H1 (cell line): ENCODE results near the gene ACSL3. TPM values are rescaled to one million over a fixed set of nuclear protein-coding genes. Genes with fewer than 3 reads are reported as not detected.

Experiments used
- CTCF ChIA-PET: fragments of 300-600 bp; sonication (Branson Sonifier 250); formaldehyde crosslinking; loops from one replicate; lab custom pipeline; 2021; ENCODE audit not compliant: partially characterized antibody; lab: Charles Lee
- POLR2A ChIA-PET: fragments of 300-600 bp; sonication (Branson Sonifier 250); formaldehyde crosslinking; loops from one replicate; lab custom pipeline; 2021; ENCODE audit warnings: inconsistent platforms; ENCODE audit not compliant: partially characterized antibody; lab: Charles Lee
- DNase-seq, 2 experiments: peaks; one replicate each; pipeline versions ENCODE4 v3.0.0 to v3.0.0-alpha.2; 2010 to 2022; ENCODE audit warnings: low spot score in 2 of 2, low read depth in 1 of 2, mixed read lengths in 1 of 2
- FAIRE-seq: peaks from 2 replicates; lab custom pipeline; 2011; peaks lifted over from hg19 to GRCh38; lab: Jason Lieb, UNC
- H2AFZ ChIP-seq: 2 replicates; pipeline ENCODE4 v1.8.1; 2012; ENCODE audit warnings: low read length, inconsistent platforms
- H2AK5ac ChIP-seq: 2 replicates; pipeline ENCODE4 v1.6.1; 2013; ENCODE audit warnings: low read depth, low read length
- H2BK120ac ChIP-seq: replicated peaks from 2 replicates; pipeline ENCODE3; 2013; ENCODE audit warnings: low read depth, low read length, inconsistent platforms
- H2BK12ac ChIP-seq: 2 replicates; pipeline ENCODE4 v1.6.1; 2013; ENCODE audit warnings: low read depth, low read length
- H2BK15ac ChIP-seq: 2 replicates; pipeline ENCODE4 v1.6.1; 2013; ENCODE audit warnings: low read length
- H2BK20ac ChIP-seq: 2 replicates; pipeline ENCODE4 v1.6.1; 2013; ENCODE audit warnings: low read length
- H2BK5ac ChIP-seq: 2 replicates; pipeline ENCODE4 v1.6.1; 2013; ENCODE audit warnings: low read depth, low read length
- H3K14ac ChIP-seq: 2 replicates; pipeline ENCODE4 v1.6.1; 2013; ENCODE audit warnings: inconsistent platforms; ENCODE audit not compliant: insufficient read length
- H3K18ac ChIP-seq: 2 replicates; pipeline ENCODE4 v1.6.1; 2013; ENCODE audit warnings: low read length; ENCODE audit errors: extremely low read depth
- H3K23ac ChIP-seq: 2 replicates; pipeline ENCODE4 v1.6.1; 2013; ENCODE audit warnings: inconsistent platforms; ENCODE audit not compliant: insufficient read length
- H3K23me2 ChIP-seq: 2 replicates; pipeline ENCODE4 v1.6.1; 2013; ENCODE audit warnings: low read depth, low read length
- H3K27ac ChIP-seq: 2 replicates; pipeline ENCODE4 v1.6.1; 2011; ENCODE audit warnings: low read depth, low read length, inconsistent platforms
- H3K27me3 ChIP-seq, 4 experiments: replicated peaks in 1 of 4; 1 replicate in 1 of 4; 2 replicates in 3 of 4; pipeline versions ENCODE4 v1.6.1 to v1.8.1; 2011 to 2013; ENCODE audit warnings: low read length in 3 of 4, mild to moderate bottlenecking in 3 of 4, inconsistent platforms in 2 of 4, mixed read lengths in 2 of 4, moderate library complexity in 1 of 4; ENCODE audit not compliant: control insufficient read depth in 3 of 4, insufficient read depth in 3 of 4; ENCODE audit errors: extremely low read depth in 1 of 4
- H3K36me3 ChIP-seq, 4 experiments: 2 replicates each; pipeline versions ENCODE4 v1.6.1 to v1.8.1; 2011 to 2013; ENCODE audit warnings: mild to moderate bottlenecking in 4 of 4, low read length in 3 of 4, moderate library complexity in 2 of 4, control low read depth in 1 of 4, inconsistent platforms in 1 of 4; ENCODE audit not compliant: insufficient read depth in 4 of 4, control insufficient read depth in 2 of 4
- H3K4ac ChIP-seq: replicated peaks from 2 replicates; pipeline ENCODE3; 2013; ENCODE audit warnings: low read length, low read depth, mixed read lengths, inconsistent platforms; ENCODE audit not compliant: insufficient read length
- H3K4me1 ChIP-seq, 4 experiments: replicated peaks in 1 of 4; 1 replicate in 1 of 4; 2 replicates in 3 of 4; pipeline versions ENCODE4 v1.6.1 to v1.8.1; 2011 to 2013; ENCODE audit warnings: low read length in 3 of 4, inconsistent platforms in 2 of 4, mixed read lengths in 1 of 4; ENCODE audit not compliant: insufficient read depth in 4 of 4, control insufficient read depth in 3 of 4
- H3K4me2 ChIP-seq, 2 experiments: 2 replicates each; pipeline versions ENCODE4 v1.6.1 to v1.8.1; 2011 to 2013; ENCODE audit warnings: low read depth in 2 of 2, low read length in 2 of 2, control low read depth in 1 of 2, inconsistent platforms in 1 of 2, mild to moderate bottlenecking in 1 of 2; ENCODE audit not compliant: insufficient read depth in 1 of 2
- H3K4me3 ChIP-seq, 4 experiments: fragments of 200-600, 300-600 bp in 1 of 4; sonication (generic), shearing (Covaris generic), sonication (Bioruptor Twin) in 1 of 4; 2 replicates each; pipeline versions ENCODE4 v1.5.1 to v1.8.1; 2011 to 2016; ENCODE audit warnings: low read length in 4 of 4, low read depth in 3 of 4, control low read depth in 2 of 4, inconsistent platforms in 2 of 4, mild to moderate bottlenecking in 2 of 4, mixed read lengths in 1 of 4, moderate library complexity in 1 of 4; ENCODE audit not compliant: insufficient read depth in 2 of 4; ENCODE audit errors: extremely low read depth in 1 of 4
- H3K56ac ChIP-seq: replicated peaks from 2 replicates; pipeline ENCODE3; 2013; ENCODE audit warnings: low read depth, mild to moderate bottlenecking, mixed read lengths, low read length, inconsistent platforms; ENCODE audit not compliant: insufficient read length
- H3K79me1 ChIP-seq: 2 replicates; pipeline ENCODE4 v1.6.1; 2013; ENCODE audit warnings: low read depth, low read length, control low read depth
- H3K79me2 ChIP-seq, 2 experiments: 2 replicates each; pipeline versions ENCODE4 v1.6.1 to v1.8.1; 2012 to 2013; ENCODE audit warnings: low read length in 2 of 2, mild to moderate bottlenecking in 2 of 2, inconsistent platforms in 1 of 2; ENCODE audit not compliant: insufficient read depth in 2 of 2, control insufficient read depth in 1 of 2
- H3K9ac ChIP-seq, 4 experiments: replicated peaks in 1 of 4; 1 replicate in 1 of 4; 2 replicates in 3 of 4; pipeline versions ENCODE4 v1.6.1 to v1.8.1; 2011 to 2013; ENCODE audit warnings: low read depth in 3 of 4, low read length in 3 of 4, control low read depth in 2 of 4, mild to moderate bottlenecking in 2 of 4, moderate library complexity in 2 of 4, inconsistent platforms in 1 of 4; ENCODE audit errors: extremely low read depth in 1 of 4
- H3K9me3 ChIP-seq, 2 experiments: 2 replicates each; pipeline versions ENCODE4 v1.6.1 to v1.8.1; 2012 to 2013; ENCODE audit warnings: mild to moderate bottlenecking in 2 of 2, moderate library complexity in 2 of 2, control low read depth in 1 of 2, inconsistent platforms in 1 of 2, low read depth in 1 of 2, low read length in 1 of 2, mixed read lengths in 1 of 2; ENCODE audit not compliant: insufficient read depth in 2 of 2
- H4K20me1 ChIP-seq, 2 experiments: replicated peaks in 1 of 2; 2 replicates each; pipeline versions ENCODE3 to v1.8.1; 2011 to 2013; ENCODE audit warnings: inconsistent platforms in 2 of 2, low read length in 2 of 2, mild to moderate bottlenecking in 1 of 2; ENCODE audit not compliant: insufficient read depth in 2 of 2, control insufficient read depth in 1 of 2
- H4K5ac ChIP-seq: 2 replicates; pipeline ENCODE4 v1.6.1; 2013; ENCODE audit warnings: low read length, low read depth, mixed read lengths, inconsistent platforms; ENCODE audit not compliant: insufficient read length
- H4K8ac ChIP-seq: 2 replicates; pipeline ENCODE4 v1.8.0; 2013; ENCODE audit warnings: mild to moderate bottlenecking, moderate library complexity, low read length, inconsistent platforms; ENCODE audit not compliant: insufficient read depth; ENCODE audit errors: extremely low read depth
- H4K91ac ChIP-seq: replicated peaks from 2 replicates; pipeline ENCODE3; 2013; ENCODE audit warnings: low read length, mixed read lengths, inconsistent platforms; ENCODE audit not compliant: insufficient read length
- CBX5 ChIP-seq: fragments of 300-800, 300-1000 bp; sonication (generic); IDR thresholded peaks from 2 replicates; pipeline ENCODE4 v1.7.1; 2016; ENCODE audit warnings: antibody characterized with exemption, low read length, low read depth
- EGR1 ChIP-seq: IDR thresholded peaks from 2 replicates; pipeline ENCODE4 v1.6.1; 2011; ENCODE audit warnings: low read depth, low read length, borderline replicate concordance
- EZH2 ChIP-seq: fragments of 200-600 bp; sonication (generic); IDR thresholded peaks from 2 replicates; pipeline ENCODE4 v1.7.1; 2012; ENCODE audit warnings: low read depth, mild to moderate bottlenecking, moderate library complexity, low read length, inconsistent platforms; ENCODE audit not compliant: severe bottlenecking
- GABPA ChIP-seq: IDR thresholded peaks from 2 replicates; pipeline ENCODE4 v1.6.1; 2011; ENCODE audit warnings: mild to moderate bottlenecking, low read length, moderate library complexity, borderline replicate concordance; ENCODE audit not compliant: insufficient read depth
- JUND ChIP-seq: IDR thresholded peaks from 2 replicates; pipeline ENCODE4 v1.6.1; 2011; ENCODE audit warnings: mild to moderate bottlenecking, improper control_type of control experiment, low read length
- KDM1A ChIP-seq: fragments of 200-600, 300-600 bp; sonication (generic); IDR thresholded peaks from 2 replicates; pipeline ENCODE4 v1.7.1; 2016; ENCODE audit warnings: mild to moderate bottlenecking, low read length, borderline replicate concordance
- POU5F1 ChIP-seq: IDR thresholded peaks from 2 replicates; pipeline ENCODE4 v1.6.1; 2011; ENCODE audit warnings: low read depth, mild to moderate bottlenecking, low read length, moderate library complexity
- RNF2 ChIP-seq: fragments of 200-900, 300-1000 bp; sonication (generic); IDR thresholded peaks from 2 replicates; pipeline ENCODE4 v1.7.1; 2016; ENCODE audit warnings: borderline replicate concordance, low read depth, mild to moderate bottlenecking, antibody characterized with exemption, low read length; ENCODE audit not compliant: poor library complexity, severe bottlenecking; ENCODE audit errors: missing control alignments
- SIRT6 ChIP-seq: IDR thresholded peaks from one replicate; pipeline ENCODE4 v1.7.1; 2012; ENCODE audit warnings: low read length, inconsistent platforms
- TEAD4 ChIP-seq: IDR thresholded peaks from 2 replicates; pipeline ENCODE4 v1.6.1; 2012; ENCODE audit warnings: low read depth, low read length, inconsistent platforms, mixed read lengths
- YY1 ChIP-seq: IDR thresholded peaks from 2 replicates; pipeline ENCODE4 v1.6.1; 2011; ENCODE audit warnings: low read depth, mild to moderate bottlenecking, low read length
- ZNF274 ChIP-seq: IDR thresholded peaks from 2 replicates; pipeline ENCODE4 v1.7.0; 2012; ENCODE audit warnings: low read length, borderline replicate concordance; ENCODE audit errors: extremely low read depth
- WGBS, 2 experiments: shearing (Covaris generic) in 1 of 2; methylation state at CpG; one replicate each; pipeline versions ENCODE4 v1.1.6 to v1.1.7; 2013 to 2015; ENCODE audit warnings: low lambda C conversion rate in 2 of 2, mixed read lengths in 2 of 2, inconsistent platforms in 1 of 2, low coverage in 1 of 2, missing lambda C conversion rate in 1 of 2; ENCODE audit not compliant: insufficient replicate concordance in 2 of 2, insufficient coverage in 1 of 2, insufficient read length in 1 of 2; ENCODE audit errors: extremely low coverage in 1 of 2, missing lambda C conversion rate in 1 of 2; 5-methylcytosine and 5-hydroxymethylcytosine counted together
- polyA plus RNA-seq, 7 experiments: library from polyadenylated mRNA; depleted of rRNA in 3 of 7; stranded (reverse) in 5 of 7; unstranded in 2 of 7; fragments of >200 nt in 5 of 7; fragments of 200-250 nt in 2 of 7; gene quantifications; 1 replicate in 5 of 7; 2 replicates in 1 of 7; 4 replicates in 1 of 7; pipeline versions ENCODE4 v1.2.1 to v1.2.3, GENCODE V29; 2011 to 2013; ENCODE audit warnings: missing spikeins in 2 of 7, mixed read lengths in 2 of 7
- total RNA-seq: library from RNA; stranded (reverse); fragmentation: NEBNext Ultra II Directional; extraction: Animal tissue kit (Norgen Biotek cat#: 25700); gene quantifications from 2 replicates; pipeline ENCODE4 v1.2.1, GENCODE V29; 2021

The ACSL3 gene
- total and polyA plus RNA-seq, 2 of the 8 experiments (the other 6 are each of a cell fraction or from before 2014, with no cell fraction given): 37.5 to 98.1 TPM

DNA sequence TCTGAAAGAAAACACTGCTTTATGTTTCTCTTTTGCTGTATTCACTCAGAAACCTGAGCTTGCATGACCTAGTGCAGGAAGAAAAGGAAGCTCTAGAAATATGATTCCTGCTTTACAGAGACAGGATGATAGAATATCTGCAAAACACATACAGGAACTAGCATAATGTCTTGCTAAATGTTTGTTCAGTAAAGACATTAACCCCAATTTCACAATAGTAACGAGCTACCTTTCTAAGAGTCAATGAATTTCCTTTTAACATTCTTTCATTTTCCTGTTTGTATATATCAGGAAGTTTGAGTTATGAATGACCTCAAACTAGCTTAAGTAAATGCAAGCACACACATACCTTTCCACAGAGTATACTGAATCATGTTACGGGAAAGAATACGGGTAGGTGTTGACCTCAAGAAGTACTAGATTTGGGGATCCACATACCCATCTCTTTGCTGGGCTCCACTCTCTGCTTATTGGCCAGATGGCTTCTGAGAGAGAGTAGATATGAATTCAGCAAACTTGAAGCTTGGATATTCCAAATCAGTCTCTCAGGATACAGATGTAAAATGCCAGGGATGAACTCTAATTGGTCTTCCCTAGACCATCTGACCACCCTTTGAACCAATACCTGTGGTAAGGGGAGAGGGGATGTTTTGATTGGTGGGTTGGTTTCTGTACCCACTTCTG, 18.2 kb upstream of the ACSL3 start:
- Histone ChIP-seq H3K79me2 (no peaks in the 10 kb centered on the region), H2BK5ac (no peak overlapping the region), H3K4me1 (no peaks in the 10 kb centered on the region), H3K79me1 (no peaks in the 10 kb centered on the region), H4K20me1 (no peaks in the 10 kb centered on the region), H3K56ac (no peak overlapping the region), H2AFZ (0 out of 2 replicates have a peak overlapping the region, but pooled peaks have one; percentile 19), H2BK15ac (no peak overlapping the region), H2BK12ac (no peak overlapping the region), H3K27me3 (no peaks in the 10 kb centered on the region), H2BK20ac (no peak overlapping the region), H2AK5ac (no peak overlapping the region), H3K9ac (no peak overlapping the region), H3K4me3 (no peak overlapping the region), H3K4me2 (no peak overlapping the region), H3K4ac (no peak overlapping the region), H3K9me3 (no peaks in the 10 kb centered on the region), H4K91ac (no peak overlapping the region), H3K23ac (no peak overlapping the region), H4K5ac (no peak overlapping the region), H3K27ac (no peak overlapping the region), H2BK120ac (no peak overlapping the region), H3K36me3 (no peaks in the 10 kb centered on the region), H3K14ac (no peak overlapping the region), H3K18ac (no peak overlapping the region), H3K23me2 (no peaks in the 10 kb centered on the region), H4K8ac (no peak overlapping the region)
- FAIRE-seq (no peak), DNase-seq (no peak)
- ChIA-PET CTCF (interaction anchor here (0.9 to 1.0 kb wide), 3 partner anchors 17 to 60 kb away, joined by 3 to 5 read pairs (median 3); no protein-coding TSS in a partner anchor), POLR2A (interaction anchor here (0.6 kb wide), 1 partner anchor 50 kb away, joined by 4 read pairs; no protein-coding TSS in a partner anchor)
- TF ChIP-seq JUND: no peak
- TF ChIP-seq RNF2: no peak
- no peak for TF ChIP-seq YY1
- TF ChIP-seq EZH2: no peak
- no peak for TF ChIP-seq POU5F1
- TF ChIP-seq GABPA: no peak
- no peak for TF ChIP-seq EGR1
- TF ChIP-seq CBX5: no peak
- no peak for TF ChIP-seq TEAD4
- no peak for TF ChIP-seq ZNF274
- TF ChIP-seq KDM1A: no peak
- no peak for TF ChIP-seq SIRT6
- WGBS, 2 experiments: 88% methylated on average over 3 of the region's 3 CpGs; no CpG with 5 or more reads in 1 of the 2 experiments
